Activated CD4-positive, alpha-beta T cell treated with anti-CD3 and anti-CD28 coated beads, Interleukin-2, amount 10 ng/mL, durations not matched to agents 7 days and 5 days (primary cell): ENCODE measurements around the gene MCF2L. TPM values are rescaled to one million over a fixed set of nuclear protein-coding genes. Genes with fewer than 3 reads are reported as not detected.
A peak's percentile ranks its signal among the peaks of the same experiment; 100 is the strongest.

Experiments
- CTCF ChIA-PET: fragments of 350-600 bp; sonication (Branson Sonifier 250); formaldehyde crosslinking; loops from one replicate; lab custom pipeline; 2021; ENCODE audit warnings: antibody characterized with exemption; lab: Charles Lee
- POLR2A ChIA-PET: fragments of 350-600 bp; sonication (Branson Sonifier 250); formaldehyde crosslinking; loops from one replicate; lab custom pipeline; 2021; ENCODE audit warnings: antibody characterized with exemption; lab: Charles Lee
- DNase-seq: peaks from one replicate; pipeline ENCODE4 v3.0.0-alpha.2; 2020
- H3K27ac Mint-ChIP-seq: one replicate; pipeline ENCODE4 v1.8.0; 2021; ENCODE audit warnings: mild to moderate bottlenecking, moderate library complexity, mixed read lengths
- H3K27me3 Mint-ChIP-seq: one replicate; pipeline ENCODE4 v1.8.0; 2021; ENCODE audit warnings: mixed read lengths
- H3K36me3 Mint-ChIP-seq: one replicate; pipeline ENCODE4 v1.8.0; 2021; ENCODE audit warnings: low read depth, mixed read lengths
- H3K4me1 Mint-ChIP-seq: one replicate; pipeline ENCODE4 v1.8.0; 2021; ENCODE audit warnings: mixed read lengths
- H3K4me3 Mint-ChIP-seq: one replicate; pipeline ENCODE4 v1.8.0; 2021; ENCODE audit warnings: mild to moderate bottlenecking, moderate library complexity, mixed read lengths
- H3K9me3 Mint-ChIP-seq: one replicate; pipeline ENCODE4 v1.8.0; 2021; ENCODE audit warnings: mixed read lengths
- total RNA-seq, 2 experiments: library from RNA; stranded (reverse); gene quantifications; one replicate each; pipeline ENCODE4 v1.2.3, GENCODE V29; 2021

The MCF2L gene
- total RNA-seq, 2 experiments from 2014 or later: 1.2 to 1.4 TPM

DNA sequence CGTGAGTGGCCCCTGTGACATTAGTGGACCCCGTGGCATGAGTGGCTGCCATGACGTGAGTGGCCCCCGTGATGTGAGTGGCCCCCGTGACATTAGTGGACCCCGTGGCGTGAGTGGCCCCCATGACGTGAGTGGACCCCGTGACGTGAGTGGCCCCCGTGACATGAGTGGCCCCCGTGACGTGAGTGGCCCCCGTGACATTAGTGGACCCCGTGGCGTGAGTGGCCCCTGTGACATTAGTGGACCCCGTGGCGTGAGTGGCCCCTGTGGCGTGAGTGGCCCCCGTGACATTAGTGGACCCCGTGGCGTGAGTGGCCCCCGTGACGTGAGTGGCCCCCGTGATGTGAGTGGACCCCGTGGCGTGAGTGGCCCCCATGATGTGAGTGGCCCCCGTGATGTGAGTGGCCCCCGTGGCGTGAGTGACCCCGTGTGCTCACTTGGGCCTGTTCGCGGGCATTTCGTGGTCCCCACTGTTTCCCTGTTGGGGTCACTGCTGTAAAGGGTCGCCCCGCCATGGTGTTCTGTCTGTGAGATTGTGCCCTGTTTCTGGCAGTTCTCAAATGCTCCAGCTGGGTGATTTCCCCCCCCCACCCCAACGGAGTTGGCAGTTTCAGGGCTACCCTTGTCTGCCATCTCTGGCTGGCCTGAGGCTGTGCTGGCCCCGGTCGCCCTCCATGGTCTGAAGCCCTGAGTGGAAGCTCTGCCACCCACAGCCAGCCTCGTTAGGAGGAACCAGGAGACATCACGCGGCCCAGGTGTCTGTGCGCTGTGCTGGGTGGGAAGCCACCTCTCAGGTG lies 64.2 kb downstream of the MCF2L start:
- H3K27me3 Mint-ChIP-seq: no peaks in the 10 kb centered on the region
- ChIA-PET CTCF (no interaction called here), POLR2A (no interaction called here)
- H3K36me3 Mint-ChIP-seq: no peaks in the 10 kb centered on the region
- no peak overlapping the region for H3K27ac Mint-ChIP-seq
- no peaks in the 10 kb centered on the region for H3K9me3 Mint-ChIP-seq
- H3K4me1 Mint-ChIP-seq: no peaks in the 10 kb centered on the region
- no peak overlapping the region for H3K4me3 Mint-ChIP-seq
- DNase-seq: no peak

DNA sequence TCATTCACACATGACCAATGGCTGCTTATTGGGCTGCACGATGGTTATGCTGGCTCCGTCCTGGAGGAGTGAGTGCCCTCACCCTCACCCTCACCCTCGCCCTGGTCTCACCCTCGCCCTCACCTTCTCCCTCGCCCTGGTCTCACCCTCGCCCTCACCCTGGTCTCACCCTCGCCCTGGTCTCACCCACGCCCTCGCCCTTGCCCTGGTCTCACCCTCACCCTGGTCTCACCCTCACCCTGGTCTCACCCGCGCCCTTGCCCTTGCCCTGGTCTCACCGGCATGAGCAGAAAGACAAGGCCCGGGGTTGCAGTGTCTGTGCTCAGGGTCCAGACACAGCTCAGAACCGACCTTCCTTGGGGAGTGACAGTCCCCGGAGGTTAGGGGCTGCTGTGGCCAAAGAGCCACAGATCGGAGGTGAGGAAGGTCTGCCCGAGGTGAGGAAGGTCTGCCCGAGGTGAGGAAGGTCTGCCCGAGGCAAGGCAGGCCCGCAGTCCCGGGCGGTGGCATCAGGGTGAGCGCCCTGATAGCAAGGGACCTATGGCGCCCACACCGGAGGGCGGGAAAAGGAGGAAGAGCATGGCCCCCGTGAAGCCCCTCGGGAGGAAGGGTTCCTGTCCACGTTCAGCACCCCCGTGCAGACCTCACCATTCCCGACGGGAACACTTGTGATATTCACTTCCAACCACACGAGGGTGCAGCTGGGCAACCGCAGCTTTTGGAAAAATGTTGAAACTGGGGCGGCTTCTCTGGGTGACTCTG lies 65.6 kb downstream of the MCF2L start:
- Mint-ChIP-seq H3K27ac (no peak overlapping the region), H3K27me3 (no peaks in the 10 kb centered on the region), H3K9me3 (no peaks in the 10 kb centered on the region), H3K4me3 (no peak overlapping the region), H3K36me3 (no peaks in the 10 kb centered on the region), H3K4me1 (no peaks in the 10 kb centered on the region)
- ChIA-PET CTCF (interaction anchor here (1.1 kb wide), 1 partner anchor 15 kb away, joined by 3 read pairs; no protein-coding TSS in a partner anchor), POLR2A (no interaction called here)
- no peak for DNase-seq

DNA sequence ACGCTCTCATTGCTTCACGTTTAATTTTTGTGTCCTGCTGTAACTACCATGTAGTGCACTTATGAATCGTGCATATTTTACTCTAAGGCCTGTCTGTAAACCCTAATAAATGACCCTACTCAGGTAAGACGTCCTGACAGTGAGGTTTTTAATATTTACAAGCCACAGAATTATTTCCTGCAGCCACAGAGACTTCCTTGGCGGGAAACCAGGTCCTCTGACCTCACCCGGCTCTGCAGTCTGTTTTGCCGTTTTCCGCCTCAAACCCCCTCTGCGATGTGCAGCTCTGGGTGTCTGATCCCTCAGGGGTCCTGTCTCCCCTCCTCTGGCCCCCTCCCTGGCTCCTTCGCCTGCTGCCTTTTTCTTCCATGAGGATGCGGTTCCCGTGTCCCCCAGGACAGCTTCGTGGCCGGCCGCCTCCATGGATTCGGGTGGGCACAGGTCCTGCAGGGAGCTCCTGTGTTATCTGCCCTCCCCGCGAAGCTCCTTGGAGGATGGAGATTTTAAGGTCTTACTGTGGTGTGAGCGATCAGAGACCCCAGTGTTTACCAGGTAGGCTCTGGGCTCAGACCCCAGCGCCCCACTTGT lies 66.3 kb downstream of the MCF2L start:
- ChIA-PET POLR2A (no interaction called here), CTCF (interaction anchor here (1.1 kb wide), 1 partner anchor 14 kb away, joined by 3 read pairs; no protein-coding TSS in a partner anchor)
- Mint-ChIP-seq H3K27ac (no peak overlapping the region), H3K9me3 (no peaks in the 10 kb centered on the region), H3K27me3 (no peaks in the 10 kb centered on the region), H3K4me3 (no peak overlapping the region), H3K36me3 (no peaks in the 10 kb centered on the region), H3K4me1 (no peaks in the 10 kb centered on the region)
- DNase-seq: no peak

DNA sequence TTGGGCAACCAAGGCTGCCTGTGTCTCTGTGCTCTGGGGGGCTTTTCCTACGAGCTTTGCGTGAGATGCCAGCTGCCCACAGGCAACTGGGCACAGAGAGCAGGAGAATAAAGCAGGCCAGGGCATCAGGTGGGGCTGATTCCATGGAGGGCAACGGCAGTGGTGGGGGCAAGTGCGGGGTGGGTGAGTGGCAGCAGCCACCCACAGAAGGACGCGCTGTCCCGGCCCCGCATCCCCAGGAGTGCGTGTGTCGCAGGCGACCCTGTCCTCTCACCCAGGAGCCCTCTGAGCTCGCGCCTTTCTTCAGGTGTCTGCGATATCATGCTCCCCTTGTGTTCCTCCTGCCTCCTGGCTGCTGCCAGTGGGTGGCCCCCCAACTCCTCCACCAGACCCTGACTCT lies 67.4 kb downstream of the MCF2L start:
- H3K36me3 Mint-ChIP-seq: no peaks in the 10 kb centered on the region
- POLR2A ChIA-PET: no interaction called here
- no peaks in the 10 kb centered on the region for H3K27me3 Mint-ChIP-seq
- H3K4me1 Mint-ChIP-seq: no peaks in the 10 kb centered on the region
- DNase-seq: no peak
- H3K4me3 Mint-ChIP-seq: no peak overlapping the region
- CTCF ChIA-PET: no interaction called here
- no peak overlapping the region for H3K27ac Mint-ChIP-seq
- no peaks in the 10 kb centered on the region for H3K9me3 Mint-ChIP-seq

DNA sequence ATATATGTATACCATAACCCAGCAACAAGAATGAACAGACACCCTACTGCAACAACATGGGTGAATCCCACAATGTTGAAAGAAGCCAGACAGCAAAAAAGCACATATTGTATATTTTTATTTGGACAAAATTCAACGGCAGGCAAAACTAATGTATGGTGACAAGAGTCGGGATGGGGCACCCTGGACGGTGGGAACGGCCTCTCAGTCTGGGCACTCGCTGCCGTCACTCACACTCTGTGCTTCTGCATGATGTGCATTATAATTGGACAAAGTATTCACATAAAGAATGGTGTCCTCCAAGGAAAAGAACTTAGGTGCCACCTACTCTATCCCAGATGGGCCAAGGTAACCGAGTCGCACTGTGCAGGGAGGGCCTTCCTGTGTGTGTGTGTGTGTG lies 71.0 kb downstream of the MCF2L start:
- H3K9me3 Mint-ChIP-seq: no peaks in the 10 kb centered on the region
- H3K4me3 Mint-ChIP-seq: no peak overlapping the region
- no peak overlapping the region for H3K27ac Mint-ChIP-seq
- POLR2A ChIA-PET: no interaction called here
- CTCF ChIA-PET: interaction anchor here (0.6 kb wide), 1 partner anchor 103 kb away, joined by 3 read pairs; no protein-coding TSS in a partner anchor
- H3K27me3 Mint-ChIP-seq: no peaks in the 10 kb centered on the region
- H3K36me3 Mint-ChIP-seq: no peaks in the 10 kb centered on the region
- DNase-seq: no peak
- H3K4me1 Mint-ChIP-seq: no peaks in the 10 kb centered on the region

DNA sequence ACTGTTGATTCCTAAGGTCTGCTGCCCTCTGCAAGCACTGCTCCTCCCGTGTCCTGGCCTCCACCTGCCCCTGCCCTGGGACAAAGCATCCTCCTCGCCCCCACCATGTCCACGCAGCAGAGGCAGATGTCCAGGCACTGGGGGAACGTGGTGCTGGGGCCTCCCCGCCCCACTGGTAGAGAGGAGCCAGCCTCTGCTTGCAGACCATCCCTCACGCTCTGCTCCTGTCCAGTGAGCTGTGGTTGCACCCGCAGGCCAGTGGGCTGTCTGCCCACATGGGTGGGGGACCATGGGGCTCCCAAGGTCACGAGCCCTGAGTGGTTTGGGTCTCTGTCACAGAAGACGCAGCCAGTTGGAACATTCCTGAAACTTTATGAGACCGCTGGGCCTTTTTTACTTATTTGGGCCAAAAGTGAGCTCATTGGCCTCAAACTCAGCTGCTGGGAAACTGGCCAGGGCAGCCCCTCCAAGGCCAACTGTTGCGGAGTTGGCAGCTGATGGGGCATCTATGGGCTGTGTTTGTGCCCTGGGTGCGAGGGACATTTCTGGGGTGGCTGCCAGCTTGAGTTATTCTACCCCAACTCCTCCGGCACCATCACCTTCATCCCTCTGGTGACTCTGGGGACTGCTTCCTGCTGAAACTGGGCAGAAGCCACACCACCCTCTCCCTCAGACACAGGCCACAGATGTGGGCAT lies 71.7 kb downstream of the MCF2L start:
- H3K9me3 Mint-ChIP-seq: no peaks in the 10 kb centered on the region
- no peak overlapping the region for H3K27ac Mint-ChIP-seq
- ChIA-PET POLR2A (no interaction called here), CTCF (no interaction called here)
- no peak overlapping the region for H3K4me3 Mint-ChIP-seq
- no peak for DNase-seq
- no peaks in the 10 kb centered on the region for H3K27me3 Mint-ChIP-seq
- no peaks in the 10 kb centered on the region for H3K36me3 Mint-ChIP-seq
- no peaks in the 10 kb centered on the region for H3K4me1 Mint-ChIP-seq

DNA sequence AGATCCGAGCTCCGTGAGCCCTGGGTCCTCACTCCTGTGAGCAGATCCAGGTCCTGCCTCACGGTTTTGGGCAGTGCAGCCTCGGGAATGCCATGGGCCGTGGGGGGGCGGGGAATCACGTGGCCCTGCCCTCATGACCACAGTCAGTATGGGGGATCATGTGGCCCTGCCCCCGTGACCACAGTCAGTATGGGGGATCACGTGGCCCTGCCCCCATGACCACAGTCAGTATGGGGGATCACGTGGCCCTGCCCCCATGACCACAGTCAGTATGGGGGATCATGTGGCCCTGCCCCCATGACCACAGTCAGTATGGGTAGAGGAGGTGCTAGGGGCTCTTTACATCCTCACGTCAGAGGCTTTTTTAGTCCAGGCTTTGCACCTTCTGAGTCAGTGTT lies 72.3 kb downstream of the MCF2L start:
- Mint-ChIP-seq H3K27ac (no peak overlapping the region), H3K36me3 (no peaks in the 10 kb centered on the region), H3K27me3 (no peaks in the 10 kb centered on the region), H3K4me3 (no peak overlapping the region), H3K4me1 (no peaks in the 10 kb centered on the region), H3K9me3 (no peaks in the 10 kb centered on the region)
- POLR2A ChIA-PET: no interaction called here
- CTCF ChIA-PET: no interaction called here
- DNase-seq: no peak

DNA sequence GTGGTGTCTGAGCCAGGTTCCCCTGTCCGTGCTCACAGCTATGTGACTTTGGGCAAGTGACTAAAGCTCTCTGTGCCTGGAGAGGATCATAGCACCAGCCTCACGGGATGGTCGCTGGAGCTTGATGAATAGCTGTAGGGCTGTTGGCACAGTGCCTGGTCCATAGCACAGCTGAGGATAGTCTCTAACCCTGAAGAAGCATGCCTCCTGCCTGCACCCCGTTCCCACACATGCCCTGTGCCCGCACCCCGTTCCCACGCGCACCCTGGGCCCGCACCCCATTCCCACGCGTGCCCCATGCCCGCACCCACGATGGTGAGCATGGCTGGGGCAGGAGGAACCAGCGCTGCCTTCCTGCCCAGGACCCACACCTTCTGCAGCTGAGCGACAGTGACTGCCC lies 72.9 kb downstream of the MCF2L start:
- ChIA-PET POLR2A (no interaction called here), CTCF (no interaction called here)
- Mint-ChIP-seq H3K4me3 (no peak overlapping the region), H3K27ac (no peak overlapping the region), H3K36me3 (no peaks in the 10 kb centered on the region), H3K9me3 (no peaks in the 10 kb centered on the region), H3K27me3 (no peaks in the 10 kb centered on the region), H3K4me1 (no peaks in the 10 kb centered on the region)
- no peak for DNase-seq

DNA sequence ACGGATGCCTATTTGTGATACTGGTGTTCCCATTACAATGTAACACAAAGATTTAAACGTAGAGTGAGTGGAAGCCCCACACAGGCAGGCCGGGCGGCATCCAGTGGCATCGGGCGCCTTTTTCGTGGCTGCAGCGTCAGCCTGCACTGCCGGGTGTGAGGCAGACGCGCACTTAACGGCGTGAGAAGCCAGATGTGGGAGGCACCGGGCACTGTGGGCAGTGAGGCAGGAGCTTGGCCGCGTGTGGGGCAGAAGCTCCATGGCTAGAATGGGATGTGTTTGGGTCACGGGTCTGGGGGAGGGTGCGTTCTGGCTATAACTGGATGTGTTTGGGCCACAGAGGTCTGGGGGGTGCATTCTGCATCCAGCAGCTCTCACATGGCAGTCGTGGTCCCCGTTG lies 73.4 kb downstream of the MCF2L start:
- ChIA-PET POLR2A (no interaction called here), CTCF (no interaction called here)
- Mint-ChIP-seq H3K36me3 (no peaks in the 10 kb centered on the region), H3K27me3 (no peaks in the 10 kb centered on the region), H3K4me1 (no peaks in the 10 kb centered on the region), H3K9me3 (no peaks in the 10 kb centered on the region), H3K27ac (peak overlapping the region; percentile 13), H3K4me3 (no peak overlapping the region)
- no peak for DNase-seq

DNA sequence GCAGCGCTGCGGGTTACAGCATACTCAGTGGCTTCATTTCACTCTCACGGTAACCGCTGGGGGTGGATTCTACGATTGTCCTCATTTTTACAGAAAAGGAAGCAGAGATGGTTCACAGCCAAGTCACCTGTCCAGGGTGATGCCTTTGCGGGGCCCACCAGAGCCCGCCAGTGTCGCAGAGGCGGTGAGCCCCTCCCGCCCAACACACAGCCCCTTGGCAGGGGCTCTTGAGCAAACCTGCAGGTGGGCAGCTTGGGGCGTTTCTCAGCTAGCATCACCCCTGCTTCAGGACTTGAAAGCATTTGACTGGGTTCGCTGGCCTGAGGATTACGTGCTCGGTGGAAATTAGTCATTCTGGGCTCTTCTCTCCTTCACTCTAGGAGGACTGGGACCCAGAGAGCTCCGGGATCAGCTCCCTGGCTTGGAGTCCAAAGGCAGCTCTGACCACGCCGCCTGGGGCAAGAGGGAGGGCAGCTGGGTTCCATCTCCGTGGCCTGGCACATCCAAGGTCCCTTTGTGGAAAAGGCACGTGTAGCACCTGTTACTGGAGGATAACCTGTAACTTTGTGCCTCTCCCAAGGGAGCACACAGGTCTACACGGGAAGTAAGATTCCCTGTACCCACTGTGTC lies 74.1 kb downstream of the MCF2L start:
- Mint-ChIP-seq H3K4me1 (no peaks in the 10 kb centered on the region), H3K27ac (no peak overlapping the region), H3K9me3 (no peaks in the 10 kb centered on the region), H3K36me3 (no peaks in the 10 kb centered on the region), H3K4me3 (no peak overlapping the region), H3K27me3 (no peaks in the 10 kb centered on the region)
- POLR2A ChIA-PET: no interaction called here
- no peak for DNase-seq
- CTCF ChIA-PET: interaction anchor here (0.7 kb wide), 1 partner anchor 296 kb away, joined by 3 read pairs; no protein-coding TSS in a partner anchor

DNA sequence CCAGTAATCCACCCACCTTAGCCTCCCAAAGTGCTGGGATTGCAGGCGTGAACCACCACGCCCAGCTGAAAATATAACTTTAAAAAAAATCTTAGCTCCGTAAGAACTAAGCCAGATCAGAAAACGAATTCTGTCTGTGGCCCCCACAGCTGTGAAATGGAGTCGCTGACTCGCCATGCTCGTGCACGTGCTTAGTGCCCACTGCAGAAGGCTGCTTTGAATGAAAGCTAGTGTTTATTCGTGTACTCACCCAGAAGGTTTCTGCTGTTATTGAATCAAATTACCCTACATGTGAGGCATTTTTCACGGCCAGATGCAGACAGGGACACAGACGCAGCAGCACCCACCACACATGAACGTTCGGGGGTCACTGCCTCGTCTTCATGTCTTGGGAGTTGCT lies 74.9 kb downstream of the MCF2L start:
- no peak overlapping the region for H3K4me3 Mint-ChIP-seq
- no peaks in the 10 kb centered on the region for H3K27me3 Mint-ChIP-seq
- CTCF ChIA-PET: no interaction called here
- no peaks in the 10 kb centered on the region for H3K9me3 Mint-ChIP-seq
- POLR2A ChIA-PET: no interaction called here
- no peaks in the 10 kb centered on the region for H3K4me1 Mint-ChIP-seq
- H3K27ac Mint-ChIP-seq: no peak overlapping the region
- no peaks in the 10 kb centered on the region for H3K36me3 Mint-ChIP-seq
- no peak for DNase-seq

DNA sequence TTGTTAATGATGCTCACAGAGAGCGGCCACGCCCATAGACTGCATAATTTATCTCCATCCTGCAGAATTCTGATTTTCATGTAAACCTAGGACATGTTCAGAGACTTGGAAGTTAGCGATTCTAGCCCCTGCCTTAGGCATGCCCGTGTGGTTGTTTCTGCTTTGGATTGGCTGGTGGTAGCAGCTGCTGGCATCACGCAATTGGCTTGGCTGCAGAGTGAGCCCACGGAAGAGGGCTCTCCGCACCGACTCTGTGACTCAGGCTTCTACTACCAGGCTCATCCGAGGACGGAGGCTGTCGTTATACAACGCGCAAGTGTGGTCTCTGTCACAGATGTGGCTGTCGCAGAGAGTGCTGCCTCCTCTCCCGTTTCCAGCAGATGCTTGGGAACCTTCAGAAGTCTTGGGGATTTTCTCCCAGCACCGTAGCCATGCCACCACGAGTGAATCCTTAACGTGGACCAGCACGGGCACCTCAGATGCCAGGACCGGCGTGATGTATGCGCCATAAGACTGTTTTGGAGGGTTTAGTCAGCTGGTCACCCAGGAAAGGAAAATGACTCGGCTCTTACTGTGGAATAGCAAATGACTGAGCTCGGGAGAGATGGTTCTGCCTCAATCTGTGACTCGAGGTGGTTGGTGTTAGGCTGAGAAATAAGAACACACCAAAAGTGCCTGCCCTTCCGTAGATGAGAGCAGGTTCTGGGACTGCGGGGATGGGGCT lies 75.5 kb downstream of the MCF2L start:
- DNase-seq: no peak
- ChIA-PET POLR2A (no interaction called here), CTCF (no interaction called here)
- no peak overlapping the region for H3K4me3 Mint-ChIP-seq
- no peaks in the 10 kb centered on the region for H3K27me3 Mint-ChIP-seq
- no peaks in the 10 kb centered on the region for H3K36me3 Mint-ChIP-seq
- H3K4me1 Mint-ChIP-seq: no peaks in the 10 kb centered on the region
- H3K9me3 Mint-ChIP-seq: no peaks in the 10 kb centered on the region
- H3K27ac Mint-ChIP-seq: no peak overlapping the region
